Medulla oblongata (tissue), 1 donor: ENCODE data around the gene MEST.
"Not testable (repeated sequence)": the region's sequence is repeated elsewhere in the genome, so short reads cannot be mapped to it uniquely, and the experiment has no call there.

Experiments used
- DNase-seq: peaks from one replicate; pipeline ENCODE4 v3.0.0-alpha.2; 2015; ENCODE audit errors: extremely low spot score

The MEST gene

DNA sequence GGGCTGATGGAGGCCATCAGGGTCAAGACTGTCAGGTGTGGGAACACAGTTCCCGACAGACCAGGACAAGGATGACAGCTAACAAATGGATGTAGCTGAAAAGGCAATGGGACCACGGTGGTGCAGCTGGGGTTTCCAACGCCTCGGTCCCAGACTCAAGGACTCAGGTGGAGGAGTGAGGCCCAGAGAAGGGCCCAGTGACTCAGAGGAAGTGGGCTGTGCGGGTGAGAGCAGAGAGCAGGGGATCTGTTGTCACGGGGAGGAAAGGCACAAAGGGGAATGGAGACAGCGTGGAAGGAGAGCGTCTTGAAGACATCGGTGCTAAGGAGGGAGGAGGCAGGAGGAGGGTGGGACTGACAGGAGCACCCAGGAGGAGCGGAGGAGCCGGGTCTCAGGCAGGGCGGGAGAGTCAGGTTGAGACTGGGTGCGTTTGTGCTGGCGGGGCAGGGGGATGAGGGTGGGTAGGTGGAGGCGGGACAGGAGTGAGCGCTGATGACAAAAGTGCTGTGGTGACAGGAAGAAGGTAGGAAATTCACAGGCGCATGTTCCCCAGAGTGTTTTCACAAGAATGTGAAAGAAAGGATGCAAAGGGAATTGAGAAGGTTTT, 31.7 kb downstream of the MEST start:
- not testable (repeated sequence) for DNase-seq

DNA sequence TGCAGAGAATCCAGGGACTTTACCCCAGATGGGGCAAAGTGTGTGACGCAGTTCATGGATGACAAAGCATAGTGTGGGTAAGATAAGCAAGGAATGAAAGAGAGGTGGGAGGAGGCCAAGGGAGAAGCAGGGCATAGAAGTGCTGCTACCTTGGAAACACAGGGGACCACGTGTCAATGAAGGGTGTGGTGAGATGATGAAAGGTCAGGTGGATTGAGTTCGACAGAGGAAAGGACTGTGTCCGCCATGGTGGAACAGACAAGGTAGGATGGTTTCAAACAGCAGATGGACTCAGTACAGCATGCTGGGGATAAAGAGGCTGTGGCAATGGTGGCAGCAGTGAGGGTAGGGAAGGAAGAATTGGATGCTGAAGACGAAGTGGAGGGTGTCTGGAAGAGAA, 32.7 kb downstream of the MEST start:
- no peak for DNase-seq

DNA sequence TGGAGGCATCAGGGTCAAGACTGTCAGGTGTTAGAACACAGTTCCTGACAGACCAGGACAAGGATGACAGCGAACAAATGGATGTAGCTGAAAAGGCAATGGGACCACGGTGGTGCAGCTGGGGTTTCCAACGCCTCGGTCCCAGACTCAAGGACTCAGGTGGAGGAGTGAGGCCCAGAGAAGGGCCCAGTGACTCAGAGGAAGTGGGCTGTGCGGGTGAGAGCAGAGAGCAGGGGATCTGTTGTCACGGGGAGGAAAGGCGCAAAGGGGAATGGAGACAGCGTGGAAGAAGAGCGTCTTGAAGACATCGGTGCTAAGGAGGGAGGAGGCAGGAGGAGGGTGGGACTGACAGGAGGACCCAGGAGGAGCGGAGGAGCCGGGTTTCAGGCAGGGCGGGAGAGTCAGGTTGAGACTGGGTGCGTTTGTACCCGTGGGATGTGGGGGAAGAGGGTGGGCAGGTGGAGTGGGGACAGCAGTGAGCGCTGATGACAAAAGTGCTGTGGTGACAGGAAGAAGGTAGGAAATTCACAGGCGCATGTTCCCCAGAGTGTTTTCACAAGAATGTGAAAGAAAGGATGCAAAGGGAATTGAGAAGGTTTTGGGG, 36.0 kb downstream of the MEST start:
- not testable (repeated sequence) for DNase-seq

DNA sequence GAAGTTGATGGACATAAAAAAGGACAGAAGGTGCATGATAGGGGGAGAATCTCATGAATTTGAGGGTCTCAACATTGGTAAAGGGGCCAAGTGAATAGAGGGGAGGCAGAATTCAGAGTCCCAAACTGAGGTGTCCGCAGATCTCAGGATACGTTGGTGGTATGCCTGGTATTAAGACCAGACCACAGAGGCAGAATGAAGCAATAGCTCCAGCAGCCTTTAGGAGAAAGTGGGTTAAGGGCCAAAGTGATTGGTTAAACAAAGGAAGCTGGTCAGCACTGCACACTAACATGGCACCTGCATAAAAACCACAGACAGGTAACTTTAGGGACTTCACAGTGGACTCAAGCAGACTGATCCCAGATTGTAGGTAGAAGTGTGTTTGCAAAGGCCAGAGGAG, 37.5 kb downstream of the MEST start:
- DNase-seq = no peak

DNA sequence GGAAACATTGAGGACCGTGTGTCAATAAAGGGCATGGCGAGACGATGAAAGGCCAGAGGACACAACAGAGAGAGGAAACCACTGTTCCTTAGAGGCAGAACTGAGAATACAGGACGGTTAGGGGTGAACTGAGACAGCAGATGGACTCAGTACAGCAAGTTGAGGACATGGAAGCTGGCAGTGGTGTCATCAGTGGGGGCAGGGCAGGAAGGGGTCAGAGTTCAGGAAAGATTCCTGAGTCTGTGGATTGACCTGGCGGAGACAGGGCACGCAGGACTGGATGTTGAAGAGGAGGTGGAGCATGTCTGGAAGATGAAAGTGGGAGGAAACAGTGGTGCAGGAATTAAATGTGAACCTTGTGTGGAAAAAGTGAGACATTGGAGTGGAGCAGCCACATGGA, 46.0 kb downstream of the MEST start:
- not testable (repeated sequence) for DNase-seq

DNA sequence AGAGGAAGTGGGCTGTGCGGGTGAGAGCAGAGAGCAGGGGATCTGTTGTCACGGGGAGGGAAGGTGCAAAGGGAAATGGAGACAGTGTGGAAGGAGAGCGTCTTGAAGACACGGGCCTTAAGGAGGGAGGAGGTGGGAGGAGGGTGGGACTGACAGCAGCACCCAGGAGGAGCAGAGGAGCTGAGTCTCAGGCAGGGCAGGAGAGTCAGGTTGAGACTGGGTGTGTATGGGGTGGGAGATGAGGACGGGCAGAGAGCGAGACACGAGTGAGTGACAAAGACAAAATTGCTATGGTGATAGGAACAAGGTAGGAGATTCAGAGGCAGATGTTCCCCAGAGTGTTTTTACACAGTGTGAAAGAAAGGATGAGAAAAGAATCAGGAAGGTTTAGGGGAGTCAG, 49.4 kb downstream of the MEST start:
- not testable (repeated sequence) for DNase-seq

DNA sequence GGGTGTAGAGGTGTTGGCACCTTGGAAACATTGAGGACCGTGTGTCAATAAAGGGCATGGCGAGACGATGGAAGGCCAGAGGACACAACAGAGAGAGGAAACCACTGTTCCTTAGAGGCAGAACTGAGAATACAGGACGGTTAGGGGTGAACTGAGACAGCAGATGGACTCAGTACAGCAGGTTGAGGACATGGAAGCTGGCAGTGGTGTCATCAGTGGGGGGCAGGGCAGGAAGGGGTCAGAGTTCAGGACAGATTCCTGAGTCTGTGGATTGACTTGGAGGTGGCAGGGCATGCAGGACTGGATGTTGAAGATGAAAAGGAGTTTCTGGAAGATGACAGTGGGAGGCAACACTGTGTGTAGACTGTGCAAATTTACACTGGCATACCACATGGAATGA, 50.4 kb downstream of the MEST start:
- not testable (repeated sequence) for DNase-seq

DNA sequence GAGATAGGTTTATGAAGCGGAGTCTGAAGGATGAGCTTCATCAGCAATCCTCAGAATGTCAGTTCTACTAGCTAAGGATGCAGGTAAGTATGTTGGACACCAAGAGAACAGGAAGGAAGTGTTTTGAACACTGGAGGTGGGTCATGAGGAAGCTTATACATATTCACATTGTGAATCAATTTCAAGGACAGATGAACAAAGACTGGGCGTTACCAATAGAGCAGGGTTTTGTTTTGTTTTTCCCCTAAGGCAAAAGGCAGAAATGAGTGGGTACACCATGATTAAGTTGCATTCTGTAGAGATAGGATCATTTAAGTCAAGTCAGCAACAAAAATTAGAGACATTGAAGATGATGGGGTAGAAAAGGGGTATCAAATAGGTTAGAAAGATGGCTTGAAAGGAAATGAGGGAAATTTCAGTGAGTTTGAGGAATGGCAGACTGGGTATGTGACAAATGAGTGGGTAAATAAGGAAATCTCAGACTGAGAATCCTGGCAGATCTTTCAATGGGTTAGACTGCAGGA, 51.7 kb downstream of the MEST start:
- no peak for DNase-seq

DNA sequence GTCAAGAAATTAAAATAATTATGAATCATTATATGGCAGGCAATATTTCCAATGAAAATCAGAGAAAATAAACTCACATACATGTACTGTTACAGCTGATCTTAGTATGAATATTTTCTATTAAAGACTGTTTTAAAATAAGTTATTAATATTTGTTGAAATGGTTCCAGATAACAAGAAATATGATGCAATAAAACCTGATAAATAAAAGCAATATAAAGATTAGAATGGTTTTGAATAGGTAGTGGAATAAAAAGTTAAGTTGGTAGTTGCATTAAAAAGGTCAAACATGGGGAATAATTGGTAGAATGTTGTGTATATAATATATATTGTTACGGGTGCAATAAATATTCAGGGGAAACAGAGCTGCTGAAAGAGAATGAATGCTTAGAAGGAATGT, 52.5 kb downstream of the MEST start:
- DNase-seq = no peak

DNA sequence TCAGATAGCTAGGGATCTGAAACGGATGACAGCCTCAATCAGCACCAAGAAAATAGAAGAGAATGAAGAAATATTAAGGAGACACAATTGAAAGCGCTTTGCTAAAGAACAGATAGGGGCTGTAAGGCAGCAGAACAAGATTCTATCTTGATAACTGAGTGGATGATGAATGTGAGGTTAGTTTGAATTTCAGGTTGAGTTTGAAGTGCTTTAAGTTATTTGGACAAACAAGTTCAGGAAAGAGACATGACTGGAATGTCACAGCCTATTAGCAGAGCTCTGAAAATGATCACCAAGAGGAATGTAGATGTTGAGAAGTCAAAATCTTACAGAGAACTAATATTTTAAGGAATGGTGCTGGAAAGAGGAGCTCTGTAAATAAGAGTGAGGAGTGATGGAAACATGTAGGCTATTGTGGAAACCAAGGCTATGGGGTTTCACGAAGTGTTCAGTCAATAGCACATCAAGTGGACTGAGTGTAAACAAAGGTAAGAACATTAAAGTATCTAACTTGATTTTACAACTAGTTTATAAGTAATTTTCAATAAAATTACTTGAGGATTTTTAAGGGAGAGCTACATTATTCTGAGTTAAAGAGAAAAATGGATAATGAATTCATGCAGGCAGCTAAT, 61.6 kb downstream of the MEST start:
- DNase-seq = no peak

DNA sequence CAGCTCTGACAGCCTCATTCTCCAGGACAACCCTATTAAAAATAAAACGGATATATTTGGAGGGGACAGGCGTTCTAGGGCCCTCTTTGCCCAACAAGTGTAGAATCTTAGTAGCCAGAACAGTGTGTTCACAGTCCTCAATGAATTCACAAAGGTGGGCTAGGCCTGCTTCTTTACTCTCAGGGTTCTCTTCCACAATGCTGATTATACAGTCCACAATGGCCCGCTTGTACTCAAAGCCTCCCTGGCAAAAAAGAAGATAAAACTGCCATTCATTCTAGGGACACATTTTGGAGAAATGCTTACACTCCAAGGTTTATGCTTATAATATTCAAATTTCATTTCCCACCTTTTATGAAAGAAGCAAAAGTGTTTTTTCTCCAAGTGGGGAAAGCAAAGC, 62.6 kb downstream of the MEST start:
- DNase-seq = peak; percentile 20
